ENCODE measurements around the gene EBF3. TPM values are rescaled to one million over a fixed set of nuclear protein-coding genes. Genes with fewer than 3 reads are reported as not detected.

The EBF3 gene
- total RNA-seq, 1 experiment from 2014 or later, result 0.22 TPM

DNA sequence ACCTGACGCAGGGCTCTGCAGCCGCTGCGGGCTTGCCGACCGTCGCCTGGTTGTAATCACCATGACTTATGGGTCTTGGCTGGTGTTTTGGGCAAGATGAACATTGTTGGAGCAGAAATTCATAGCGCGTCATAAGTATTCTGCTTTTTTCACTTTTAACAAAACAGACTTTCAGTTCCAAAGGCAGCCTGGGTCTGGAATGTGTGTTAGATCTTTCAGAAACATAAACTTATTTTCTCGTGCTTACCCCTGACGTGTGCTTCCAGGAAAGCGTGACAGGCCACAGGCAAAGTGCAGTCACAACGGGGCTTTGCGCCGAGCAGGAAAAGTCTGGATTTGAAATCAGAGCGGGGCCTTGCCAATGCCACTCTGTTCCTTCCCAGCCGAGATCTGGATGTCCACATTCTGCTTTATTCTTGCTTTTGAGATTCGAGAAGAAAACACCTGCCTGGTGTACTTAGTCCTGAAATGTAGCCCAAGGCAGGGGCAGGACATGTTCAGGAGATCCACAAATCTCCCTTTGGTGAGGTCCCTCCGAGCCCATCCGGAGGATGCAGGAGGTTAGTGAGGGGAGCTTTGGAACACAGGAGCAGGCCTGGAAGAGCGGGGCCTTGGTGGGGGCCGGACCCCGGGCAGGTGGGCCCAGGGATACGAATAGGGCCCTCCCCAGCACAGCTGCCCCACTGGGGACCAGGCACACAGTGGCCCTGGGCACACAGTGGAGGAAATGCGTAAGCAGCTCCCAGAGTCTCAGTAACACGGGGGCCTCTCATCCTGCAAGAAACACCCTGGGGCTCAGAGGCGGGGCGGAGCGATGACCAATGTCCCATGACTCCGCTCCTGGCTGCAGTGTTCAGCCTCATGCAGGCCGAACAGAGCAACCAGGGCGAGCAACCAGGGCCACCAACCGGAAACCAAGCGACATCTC lies 49.5 kb upstream of the EBF3 start:
- no peak overlapping the region for H3K4ac ChIP-seq (ENCODE audit: low read depth, low read length)
- H3K23me2 ChIP-seq (ENCODE audit: insufficient read length, low read depth, low read length, poor library complexity, severe bottlenecking), result no peaks in the 10 kb centered on the region
- H2BK12ac ChIP-seq (ENCODE audit: insufficient read length, low read depth, low read length), result no peak overlapping the region
- Mint-ChIP-seq H3K36me3 (ENCODE audit: insufficient read depth in 1 of 3, low read depth in 3 of 3) (no peaks in the 10 kb centered on the region), H3K4me1 (peaks cover 0 to 2% of the 10 kb centered on the region in 2 experiments; a peak in 1 of 4 replicates), H3K4me3 (no peak overlapping the region), H3K27me3 (ENCODE audit: low read depth) (no peaks in the 10 kb centered on the region; the same call in 1 of the 2 replicates), H3K27ac (no peak overlapping the region), H3K9me3 (no peaks in the 10 kb centered on the region)
- no peak overlapping the region for H3K23ac ChIP-seq (ENCODE audit: insufficient read length, low read depth, low read length)
- no peak overlapping the region for H2BK5ac ChIP-seq (ENCODE audit: insufficient read length, low read length)
- TF ChIP-seq, protein P1, sequence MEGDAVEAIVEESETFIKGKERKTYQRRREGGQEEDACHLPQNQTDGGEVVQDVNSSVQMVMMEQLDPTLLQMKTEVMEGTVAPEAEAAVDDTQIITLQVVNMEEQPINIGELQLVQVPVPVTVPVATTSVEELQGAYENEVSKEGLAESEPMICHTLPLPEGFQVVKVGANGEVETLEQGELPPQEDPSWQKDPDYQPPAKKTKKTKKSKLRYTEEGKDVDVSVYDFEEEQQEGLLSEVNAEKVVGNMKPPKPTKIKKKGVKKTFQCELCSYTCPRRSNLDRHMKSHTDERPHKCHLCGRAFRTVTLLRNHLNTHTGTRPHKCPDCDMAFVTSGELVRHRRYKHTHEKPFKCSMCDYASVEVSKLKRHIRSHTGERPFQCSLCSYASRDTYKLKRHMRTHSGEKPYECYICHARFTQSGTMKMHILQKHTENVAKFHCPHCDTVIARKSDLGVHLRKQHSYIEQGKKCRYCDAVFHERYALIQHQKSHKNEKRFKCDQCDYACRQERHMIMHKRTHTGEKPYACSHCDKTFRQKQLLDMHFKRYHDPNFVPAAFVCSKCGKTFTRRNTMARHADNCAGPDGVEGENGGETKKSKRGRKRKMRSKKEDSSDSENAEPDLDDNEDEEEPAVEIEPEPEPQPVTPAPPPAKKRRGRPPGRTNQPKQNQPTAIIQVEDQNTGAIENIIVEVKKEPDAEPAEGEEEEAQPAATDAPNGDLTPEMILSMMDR (conservative IDR thresholded peaks at IDR 0.05), result no peak
- no peak overlapping the region for H4K5ac ChIP-seq (ENCODE audit: insufficient read length, low read depth, low read length)
- no peaks in the 10 kb centered on the region for H3K9me3 ChIP-seq (ENCODE audit: control insufficient read depth, low read depth, low read length)
- no peak overlapping the region for H3K4me2 ChIP-seq (ENCODE audit: insufficient read depth, insufficient read length, low read length)
- H3K56ac ChIP-seq (ENCODE audit: insufficient read length, low read depth, low read length), result no peak overlapping the region
- H3K4me1 ChIP-seq (ENCODE audit: insufficient read depth, low read length), result no peaks in the 10 kb centered on the region
- H3K14ac ChIP-seq (ENCODE audit: insufficient read depth, low read length), result no peak overlapping the region
- H2AFZ ChIP-seq (ENCODE audit: low read length), result no peak overlapping the region
- H4K8ac ChIP-seq (replicated peaks; ENCODE audit: insufficient read length, low read depth, low read length), result no peak overlapping the region
- WGBS (ENCODE audit: extremely low coverage, insufficient read length, low lambda C conversion rate), result no CpG with 5 or more reads among the region's 33 CpGs
- no peak overlapping the region for H3T11ph ChIP-seq (ENCODE audit: low read length)
- H3K27ac ChIP-seq (ENCODE audit: insufficient read length, low read depth, low read length), result no peak overlapping the region
- no peak overlapping the region for H2AK5ac ChIP-seq (ENCODE audit: insufficient read length, low read length)
- no peaks in the 10 kb centered on the region for H3K79me1 ChIP-seq (ENCODE audit: insufficient read depth, low read depth, low read length, poor library complexity, severe bottlenecking)
- H2BK20ac ChIP-seq (ENCODE audit: low read depth, low read length, poor library complexity, severe bottlenecking), result no peak overlapping the region
- H3K18ac ChIP-seq (ENCODE audit: insufficient read length, low read depth, low read length), result peak overlapping the region; percentile 32
- H3K79me2 ChIP-seq (ENCODE audit: insufficient read depth, low read length), result no peaks in the 10 kb centered on the region
- no peaks in the 10 kb centered on the region for H3K27me3 ChIP-seq (ENCODE audit: insufficient read depth, low read length)
- no peak overlapping the region for H3K9ac ChIP-seq (ENCODE audit: extremely low read depth, insufficient read length, low read length)
- H4K20me1 ChIP-seq (ENCODE audit: control insufficient read depth, insufficient read depth, insufficient read length), result no peaks in the 10 kb centered on the region
- no peak for DNase-seq
- H4K91ac ChIP-seq (ENCODE audit: insufficient read length, low read depth, low read length), result no peak overlapping the region
- no peak overlapping the region for H2BK15ac ChIP-seq (ENCODE audit: low read depth, low read length)
- H2BK120ac ChIP-seq (ENCODE audit: low read depth, low read length, poor library complexity, severe bottlenecking), result no peak overlapping the region
